Gastrocnemius medialis (tissue), 4 donors: ENCODE results near the gene ATE1.

Experiments used
- CTCF ChIP-seq, 5 experiments: fragments of 450-650 bp in 3 of 5; fragments of 200-600 bp in 2 of 5; sonication (generic) in 2 of 5; IDR thresholded peaks in 4 of 5; conservative IDR thresholded peaks in 1 of 5; 1 replicate in 4 of 5; 2 replicates in 1 of 5; pipeline ENCODE4 v1.5.1; 2016 to 2019; ENCODE audit warnings: antibody characterized with exemption in 5 of 5, mild to moderate bottlenecking in 3 of 5, moderate library complexity in 3 of 5
- POLR2A ChIP-seq, 2 donors: fragments of 450-650 bp; IDR thresholded peaks; one replicate each; pipeline ENCODE4 v1.6.1; 2017; ENCODE audit warnings: antibody characterized with exemption in 2 of 2, mild to moderate bottlenecking in 2 of 2, moderate library complexity in 2 of 2

GRCh38 chr10:121899727-121900126 is 28.1 kb downstream of the ATE1 start:
- TF ChIP-seq POLR2A (IDR thresholded peaks at IDR 0.05) (no peak), CTCF (IDR thresholded peaks at IDR 0.05 in 4 of 5, conservative IDR thresholded peaks at IDR 0.05 in 1 of 5) (no peak)
